GM12878 (cell line): ENCODE results near the gene PRKAA1. TPM values are rescaled to one million over a fixed set of nuclear protein-coding genes. Genes with fewer than 3 reads are reported as not detected.
A peak's percentile ranks its signal among the peaks of the same experiment; 100 is the strongest.

Experiments
- ATF2 ChIP-seq: IDR thresholded peaks from 2 replicates; pipeline ENCODE4 v1.6.1; 2012; ENCODE audit warnings: low read length, inconsistent platforms
- BRCA1 ChIP-seq: IDR thresholded peaks from 2 replicates; pipeline ENCODE4 v1.6.1; 2011; ENCODE audit warnings: low read depth, low read length, improper control_type of control experiment
- CBFB ChIP-seq: IDR thresholded peaks from 2 replicates; pipeline ENCODE4 v1.6.1; 2016; ENCODE audit warnings: antibody characterized with exemption, low read depth
- CEBPZ ChIP-seq: fragments of 150-350 bp; IDR thresholded peaks from 2 replicates; pipeline ENCODE4 v1.6.1; 2016; ENCODE audit warnings: low read depth, low read length
- HDAC2 ChIP-seq: fragments of 200-600 bp; sonication (generic); IDR thresholded peaks from 2 replicates; pipeline ENCODE4 v1.6.1; 2017
- HSF1 ChIP-seq: fragments of 150-350 bp; IDR thresholded peaks from 2 replicates; pipeline ENCODE4 v1.6.1; 2014; ENCODE audit warnings: mild to moderate bottlenecking, low read depth, low read length
- KDM1A ChIP-seq: fragments of 200-600 bp; sonication (generic); IDR thresholded peaks from 2 replicates; pipeline ENCODE4 v1.6.1; 2016; ENCODE audit warnings: borderline replicate concordance
- LARP7 ChIP-seq: fragments of 450-650 bp; IDR thresholded peaks from 2 replicates; pipeline ENCODE4 v1.6.1; 2017; ENCODE audit warnings: mild to moderate bottlenecking
- MTA3 ChIP-seq: IDR thresholded peaks from 2 replicates; pipeline ENCODE4 v1.6.1; 2012; ENCODE audit warnings: low read length, inconsistent platforms, borderline replicate concordance
- NFIC ChIP-seq: IDR thresholded peaks from 2 replicates; pipeline ENCODE4 v1.6.1; 2012; ENCODE audit warnings: low read depth, mild to moderate bottlenecking, inconsistent platforms, low read length, moderate library complexity
- NRF1 ChIP-seq: conservative IDR thresholded peaks from 2 replicates; pipeline ENCODE4 v1.6.1; 2011; ENCODE audit warnings: mild to moderate bottlenecking, low read depth, low read length, improper control_type of control experiment
- PAX5 ChIP-seq: IDR thresholded peaks from 2 replicates; pipeline ENCODE4 v1.6.1; 2011; ENCODE audit warnings: low read depth, low read length, borderline replicate concordance
- POLR2AphosphoS5 ChIP-seq: IDR thresholded peaks from 2 replicates; pipeline ENCODE4 v1.6.1; 2011; ENCODE audit warnings: mild to moderate bottlenecking, low read length, inconsistent platforms
- RAD21 ChIP-seq: IDR thresholded peaks from 2 replicates; pipeline ENCODE4 v1.6.1; 2011; ENCODE audit warnings: mild to moderate bottlenecking, low read depth, low read length, moderate library complexity; ENCODE audit not compliant: insufficient read depth
- REST ChIP-seq: IDR thresholded peaks from 2 replicates; pipeline ENCODE4 v1.6.1; 2012; ENCODE audit warnings: mild to moderate bottlenecking, low read depth, low read length
- SIN3A ChIP-seq: IDR thresholded peaks from 2 replicates; pipeline ENCODE4 v1.6.1; 2012; ENCODE audit warnings: low read depth, low read length, improper control_type of control experiment
- USF1 ChIP-seq: IDR thresholded peaks from 2 replicates; pipeline ENCODE4 v1.6.1; 2011; ENCODE audit warnings: borderline replicate concordance, low read depth, mild to moderate bottlenecking, moderate library complexity, mixed read lengths, low read length; ENCODE audit not compliant: insufficient read depth; ENCODE audit errors: extremely low read length
- ZNF24 ChIP-seq: fragments of 450-650 bp; IDR thresholded peaks from 2 replicates; pipeline ENCODE4 v1.6.1; 2017; ENCODE audit warnings: antibody characterized with exemption, mild to moderate bottlenecking
- polyA plus RNA-seq, 11 experiments: library from polyadenylated mRNA; depleted of rRNA in 4 of 11; unstranded in 6 of 11; stranded (reverse) in 5 of 11; fragments of >200 nt; fragmentation: Nextera tagmentation in 4 of 11; fragmentation: Illumina TruSeq in 1 of 11; extraction: Ambion mirVana in 4 of 11; extraction: Trizol in 1 of 11; gene quantifications; 1 replicate in 1 of 11; 2 replicates in 10 of 11; pipeline versions ENCODE4 v1.2.1 to v1.2.3, GENCODE V29; 2011 to 2016; ENCODE audit warnings: inconsistent platforms in 2 of 11, missing spikeins in 2 of 11, low read depth in 1 of 11
- total RNA-seq, 4 experiments: library from RNA; depleted of rRNA in 3 of 4; stranded (reverse); fragments of >200 nt in 3 of 4; fragmentation: Illumina TruSeq in 1 of 4; extraction: Trizol in 1 of 4; gene quantifications; 2 replicates each; pipeline versions ENCODE4 v1.2.1 to v1.2.3, GENCODE V29; 2013 to 2021

Gene PRKAA1
- total and polyA plus RNA-seq, 10 of the 15 experiments (the other 5 are each of a cell fraction or from before 2014, with no cell fraction given): 13.6 to 55.5 (median 29.6) TPM

- TF ChIP-seq PAX5 (0 out of 2 replicates have a peak, but pooled peaks have one; percentile 38), NFIC (peak; percentile 31; the same call in 1 of the 2 replicates), CBFB (peak; percentile 93), KDM1A (no peak), ATF2 (no peak), SIN3A (peak; percentile 77; the same call in 1 of the 2 replicates), ZNF24 (no peak), REST (no peak), HSF1 (no peak), POLR2AphosphoS5 (no peak), LARP7 (peak; percentile 11; the same call in 1 of the 2 replicates), BRCA1 (no peak), CEBPZ (no peak), USF1 (peak; percentile 37), HDAC2 (no peak), MTA3 (no peak), RAD21 (peak; percentile 21; the same call in 1 of the 2 replicates), NRF1 (peak; percentile 24; the same call in 1 of the 2 replicates)
These were observed 42.5 kb downstream of the PRKAA1 start, which contains the start of gene TTC33 (continued) for GRCh38 chr5:40755407-40756365.
